HG03196 (cell line): ENCODE measurements around the gene ECHDC3.

ENCODE experiments used
- ATAC-seq: cut with Tn5 transposase; IDR thresholded peaks from one replicate; pipeline ENCODE4 v1.9.1; 2021; ENCODE audit not compliant: unreplicated experiment

ECHDC3 gene

GRCh38 chr10:11776080-11776479 lies 33.9 kb downstream of the ECHDC3 start:
- no peak for ATAC-seq

DNA sequence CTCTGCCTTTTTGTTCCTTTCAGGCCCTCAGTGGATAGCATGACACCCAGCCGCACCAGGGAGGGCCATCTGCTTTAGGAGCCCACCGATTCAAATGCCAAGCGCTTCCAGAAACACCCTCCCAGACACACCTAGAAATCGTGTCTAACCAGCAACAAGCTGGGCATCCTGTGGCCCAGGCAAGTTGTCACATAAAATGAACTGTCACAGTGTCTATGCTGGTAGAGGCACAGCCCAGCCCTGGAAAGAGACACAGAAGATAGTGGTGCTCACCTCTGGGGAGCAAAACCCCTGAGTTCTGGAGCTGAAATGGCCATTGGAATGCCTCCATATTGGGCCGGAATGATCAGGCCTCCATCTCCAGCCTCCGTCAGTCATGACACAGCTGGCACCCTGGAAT lies 38.9 kb downstream of the ECHDC3 start:
- no peak for ATAC-seq

- ATAC-seq = no peak
These were observed 40.8 kb downstream of the ECHDC3 start for GRCh38 chr10:11782793-11783557.

DNA sequence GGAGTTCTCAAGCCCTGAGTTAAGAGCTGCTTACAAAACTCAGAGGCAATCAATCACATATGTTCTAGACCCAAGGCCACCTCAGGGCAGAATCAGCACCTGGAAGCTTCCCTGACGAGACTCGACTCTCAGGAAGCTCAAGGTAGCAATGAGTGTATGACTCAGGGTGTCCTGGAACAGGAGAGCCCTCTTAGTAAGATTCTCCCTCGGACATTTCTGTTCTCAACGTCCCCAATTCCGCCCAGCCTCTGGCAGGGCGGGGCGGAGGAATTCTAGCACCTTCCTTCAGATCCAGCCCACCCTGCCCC lies 41.3 kb downstream of the ECHDC3 start:
- no peak for ATAC-seq

- no peak for ATAC-seq
These were observed 45.2 kb downstream of the ECHDC3 start for GRCh38 chr10:11787374-11787773.

GRCh38 chr10:11787846-11788245 lies 45.7 kb downstream of the ECHDC3 start:
- ATAC-seq = no peak

DNA sequence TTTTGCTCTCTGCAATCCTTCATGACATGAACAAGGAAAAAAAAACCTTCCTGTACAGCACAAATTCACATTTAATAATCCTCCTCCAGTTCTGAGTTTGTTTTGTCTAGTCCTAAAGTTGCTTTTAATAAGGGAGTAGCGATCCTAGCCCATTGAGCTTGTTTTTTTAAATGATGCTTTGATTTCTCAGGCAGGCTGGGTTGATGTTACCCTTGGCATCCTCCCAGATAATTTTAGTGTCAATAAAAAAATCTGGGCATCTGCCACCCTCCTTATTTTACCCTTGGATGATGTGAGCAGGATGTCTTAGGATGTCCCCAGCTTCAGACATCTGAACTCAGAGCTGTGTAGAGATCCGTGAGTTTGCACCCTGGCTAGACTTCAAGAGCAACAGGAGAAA lies 47.1 kb downstream of the ECHDC3 start:
- no peak for ATAC-seq

GRCh38 chr10:11789956-11790355 lies 47.8 kb downstream of the ECHDC3 start:
- no peak for ATAC-seq

DNA sequence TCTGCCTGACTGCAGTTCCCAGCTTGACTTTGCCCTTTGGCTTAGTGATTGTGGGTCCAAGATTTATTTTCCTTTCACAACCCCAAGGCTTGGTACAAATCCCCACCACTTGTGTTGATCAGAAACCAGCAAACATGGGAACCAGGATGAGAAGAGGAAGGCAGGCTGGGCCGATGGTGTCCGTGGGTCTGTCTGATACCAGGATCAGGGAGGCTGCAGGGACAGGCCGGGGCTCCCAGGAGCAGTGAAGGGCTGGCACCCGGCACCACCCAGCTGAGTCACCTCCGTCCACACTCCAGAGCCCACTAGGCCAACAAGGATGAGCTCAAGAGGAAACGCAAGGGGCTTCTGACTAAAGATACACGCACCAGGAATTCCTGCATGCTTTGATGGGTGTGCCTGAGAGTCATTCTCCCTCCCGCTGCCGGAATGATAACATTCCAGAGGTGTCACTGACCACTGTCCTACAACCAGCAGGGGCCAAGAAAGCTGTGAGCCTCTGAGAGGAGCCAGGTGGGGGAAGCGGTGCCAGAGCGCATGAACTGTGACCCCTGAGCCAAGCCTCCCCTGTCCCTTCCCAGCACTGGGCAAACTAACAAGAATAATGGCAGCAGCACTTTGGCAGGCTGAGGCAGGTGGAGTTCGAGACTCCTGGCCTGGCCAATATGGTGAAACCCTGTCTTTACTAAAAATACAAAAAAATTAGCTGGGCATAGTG lies 51.7 kb downstream of the ECHDC3 start:
- ATAC-seq = no peak

DNA sequence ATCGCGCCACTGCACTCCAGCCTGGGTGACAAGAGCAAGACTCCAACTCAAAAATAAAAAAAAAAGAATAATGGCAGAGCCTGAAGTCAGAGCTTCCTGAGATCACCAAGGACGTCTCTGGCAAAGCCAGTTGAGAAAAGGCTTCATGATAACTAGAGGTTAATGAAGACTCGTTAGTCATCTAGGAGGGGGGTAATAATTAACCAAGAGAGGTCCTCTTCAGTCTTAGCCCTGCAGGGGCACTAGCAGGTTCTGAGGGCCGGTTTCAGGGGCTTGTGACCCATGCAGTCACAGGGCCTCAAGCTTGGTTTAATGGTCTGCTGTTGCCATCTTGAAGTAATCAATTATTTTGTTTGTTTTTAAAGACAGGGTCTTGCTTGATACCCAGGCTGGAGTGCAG lies 52.4 kb downstream of the ECHDC3 start:
- no peak for ATAC-seq

DNA sequence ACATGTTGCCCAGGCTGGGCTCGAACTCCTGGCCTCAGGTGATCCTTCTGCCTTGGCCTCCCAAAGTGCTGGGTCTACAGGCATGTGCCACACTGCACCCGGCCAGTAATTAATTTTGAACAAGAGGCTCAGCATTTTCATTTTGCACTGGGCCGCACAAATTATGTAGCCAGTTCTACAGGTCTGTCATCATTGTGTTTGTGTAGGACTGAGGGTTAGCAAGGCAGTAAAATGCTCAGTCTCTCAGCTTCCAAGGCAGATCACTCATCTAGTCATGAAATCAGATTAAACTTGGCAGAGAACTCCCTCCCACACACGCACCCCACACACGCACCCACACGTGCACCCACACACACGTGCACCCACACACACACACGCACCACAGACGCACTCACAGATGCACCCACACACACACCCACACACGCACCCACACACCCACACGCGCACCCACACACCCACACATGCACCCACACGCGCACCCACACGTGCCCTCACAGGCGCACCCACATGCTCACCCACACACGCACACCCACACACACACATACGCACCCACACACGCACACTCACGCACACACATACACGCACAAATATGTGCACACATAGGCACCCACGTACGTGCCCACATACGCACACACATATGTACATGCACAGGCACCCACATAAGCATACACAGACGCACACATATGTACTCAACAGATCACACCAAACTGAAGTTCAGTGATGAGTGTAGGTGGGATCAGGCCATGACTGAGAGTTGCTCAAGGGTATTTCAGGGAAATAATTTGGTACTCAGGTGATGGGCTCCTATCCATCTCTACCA lies 53.1 kb downstream of the ECHDC3 start:
- ATAC-seq = no peak

DNA sequence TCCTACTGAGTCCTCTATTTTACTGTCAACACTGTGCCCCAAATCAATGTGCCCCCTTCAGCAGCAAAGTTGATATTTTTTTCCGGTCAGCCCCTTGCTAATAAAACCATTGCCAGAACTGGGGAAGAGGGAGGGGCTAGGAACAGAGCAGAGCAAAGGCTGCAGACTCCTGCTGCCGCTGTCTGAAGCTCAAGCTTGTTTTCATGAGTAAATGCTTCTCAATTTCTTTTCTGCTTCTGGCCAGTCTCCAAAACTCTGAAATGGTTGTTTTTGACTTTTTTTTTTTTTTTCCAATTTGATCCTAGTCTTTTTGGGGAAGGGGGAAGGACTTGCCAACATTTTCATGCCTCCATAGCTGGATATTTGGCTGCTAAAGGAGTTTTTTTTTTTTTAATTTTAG lies 54.3 kb downstream of the ECHDC3 start:
- no peak for ATAC-seq

DNA sequence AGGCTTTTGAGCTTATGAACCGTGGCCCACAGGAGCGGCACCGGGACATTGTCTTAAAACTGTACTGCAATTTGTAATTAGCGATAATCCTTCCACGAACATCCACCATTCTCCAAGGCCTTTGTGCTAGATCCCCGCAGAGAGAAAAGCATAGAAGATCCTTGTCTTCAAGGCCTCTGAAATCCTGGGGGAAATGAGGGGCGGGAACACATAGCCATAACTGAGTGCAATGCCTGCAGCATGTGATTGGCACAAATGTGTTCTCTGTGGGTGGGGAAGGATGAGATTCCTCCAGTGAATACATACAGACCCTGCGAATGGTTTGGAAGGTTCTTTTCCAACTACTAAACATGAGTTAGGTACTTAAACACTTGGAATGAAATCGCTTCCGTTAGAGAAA lies 55.1 kb downstream of the ECHDC3 start:
- ATAC-seq = no peak

GRCh38 chr10:11797847-11798633 lies 55.9 kb downstream of the ECHDC3 start:
- ATAC-seq = no peak

DNA sequence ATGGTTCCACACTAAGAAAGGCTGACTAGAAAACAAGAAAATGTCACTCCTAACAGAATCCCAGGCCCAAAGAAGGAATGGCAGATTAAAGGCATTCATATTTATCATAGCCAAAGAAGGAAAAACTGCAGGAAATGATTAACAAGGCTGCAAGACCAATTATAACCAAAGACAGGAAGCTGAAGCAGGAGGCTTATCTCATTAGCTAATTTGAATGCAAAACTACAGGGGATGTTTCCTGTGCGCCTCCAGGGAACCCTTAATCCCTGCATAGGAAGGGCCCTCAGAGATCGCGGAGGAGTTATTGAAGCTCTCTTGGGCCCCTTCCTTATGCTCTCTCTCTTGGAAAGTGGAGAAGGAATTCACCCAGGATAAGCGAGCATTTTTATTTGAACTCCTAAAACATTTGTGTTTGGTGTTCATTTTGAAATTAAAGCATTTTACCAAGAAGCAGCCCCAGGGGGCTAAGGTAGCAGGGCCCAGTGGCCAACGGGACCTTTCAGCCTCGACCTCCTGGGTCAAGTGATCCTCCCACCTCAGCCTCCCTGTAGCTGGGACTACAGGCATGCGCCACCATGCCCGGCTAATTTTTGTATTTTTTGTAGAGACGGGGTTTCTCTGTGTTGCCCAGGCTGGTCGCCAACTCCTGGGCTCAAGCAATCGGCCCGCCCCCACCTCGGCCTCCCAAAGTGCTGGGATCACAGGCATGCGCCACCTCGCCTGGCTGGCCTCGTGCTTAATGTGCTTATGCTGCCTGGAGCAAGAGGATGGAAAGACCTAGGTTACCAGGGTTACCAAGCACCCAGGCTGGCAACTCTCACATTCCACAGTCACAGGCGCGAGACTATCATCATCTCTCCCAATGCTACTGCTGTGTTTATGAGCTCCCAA lies 56.9 kb downstream of the ECHDC3 start:
- no peak for ATAC-seq

DNA sequence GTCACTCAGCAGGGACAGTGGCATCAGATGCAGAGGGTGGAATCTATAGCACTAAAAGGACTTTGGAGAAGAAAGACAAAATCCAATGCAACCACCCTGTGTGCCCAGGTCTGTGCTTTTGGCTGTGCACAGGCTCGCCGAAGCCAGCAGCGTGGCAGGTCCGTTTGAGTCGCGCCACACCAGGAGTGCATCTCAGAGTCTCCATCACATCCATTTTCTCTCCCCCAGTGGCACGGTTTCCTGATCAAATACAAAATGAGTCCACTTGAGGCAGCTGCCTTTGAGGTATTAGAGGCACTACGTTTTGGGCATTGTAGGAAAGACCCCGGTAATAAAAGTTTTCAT lies 57.5 kb downstream of the ECHDC3 start:
- ATAC-seq = no peak

DNA sequence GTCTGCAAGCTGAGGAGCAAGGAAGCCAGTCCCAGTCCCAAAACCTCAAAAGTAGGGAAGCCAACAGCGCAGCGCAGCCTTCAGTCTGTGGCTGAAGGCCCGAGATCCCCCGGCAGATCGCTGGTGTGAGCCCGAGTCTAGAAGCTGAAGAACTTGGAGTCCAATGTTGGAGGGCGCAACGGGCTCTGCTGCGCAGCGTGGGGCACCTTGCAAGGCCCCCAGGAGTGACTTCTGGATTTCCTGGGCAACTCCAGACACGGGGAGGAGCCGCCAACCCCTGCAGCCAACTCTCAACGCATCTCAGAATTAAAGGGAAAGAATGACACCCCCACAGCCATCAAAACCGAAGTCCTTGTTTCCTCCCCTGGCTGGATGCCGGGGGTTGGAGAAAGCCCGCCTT lies 62.2 kb downstream of the ECHDC3 start:
- no peak for ATAC-seq

DNA sequence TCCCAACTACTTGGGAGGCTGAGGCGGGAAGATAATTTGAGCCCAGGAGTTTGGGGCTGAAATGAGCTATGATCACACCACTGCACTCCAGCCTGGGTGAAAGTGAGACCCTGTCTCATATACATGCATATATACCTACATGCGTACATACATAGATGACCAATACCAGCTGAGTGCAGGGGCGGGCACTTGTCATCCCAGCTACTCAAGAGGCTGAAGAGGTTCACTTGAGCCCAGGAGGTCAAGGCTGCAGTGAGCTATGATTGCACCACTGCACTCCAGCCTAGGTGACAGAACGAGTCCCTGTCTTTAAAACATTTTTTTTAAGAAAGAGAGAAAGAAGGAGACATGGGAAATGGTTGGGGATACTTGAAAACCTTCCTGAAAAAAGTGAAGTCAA lies 63.6 kb downstream of the ECHDC3 start:
- ATAC-seq = no peak

GRCh38 chr10:11806706-11807105 lies 64.5 kb downstream of the ECHDC3 start:
- no peak for ATAC-seq

DNA sequence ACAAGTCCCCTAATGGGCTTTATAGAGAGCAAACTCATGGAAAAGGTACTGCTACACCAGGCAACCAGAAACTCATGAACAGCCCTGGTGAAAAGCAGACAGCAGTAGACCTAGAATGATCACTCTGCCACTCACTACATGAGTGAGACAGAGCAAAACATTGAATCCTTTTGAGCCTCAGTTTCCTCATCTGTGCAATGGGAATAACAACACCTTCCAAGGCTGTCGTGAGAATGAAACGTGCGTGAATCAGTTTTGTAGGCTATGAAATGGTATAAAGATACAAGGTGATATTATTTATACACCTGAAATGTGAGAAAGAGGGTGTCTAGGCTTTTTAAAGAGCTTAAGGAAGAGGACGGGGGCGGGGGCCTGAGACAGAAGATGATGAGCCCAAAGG lies 66.6 kb downstream of the ECHDC3 start:
- ATAC-seq = no peak
